Measurements from ENCODE around the gene CEP152. TPM values are rescaled to one million over a fixed set of nuclear protein-coding genes. Genes with fewer than 3 reads are reported as not detected.
A peak's percentile ranks its signal among the peaks of the same experiment; 100 is the strongest.

The CEP152 gene
- total RNA-seq, 4 donors from 2014 or later, result 2.5 to 4.9 (median 3.5) TPM

DNA sequence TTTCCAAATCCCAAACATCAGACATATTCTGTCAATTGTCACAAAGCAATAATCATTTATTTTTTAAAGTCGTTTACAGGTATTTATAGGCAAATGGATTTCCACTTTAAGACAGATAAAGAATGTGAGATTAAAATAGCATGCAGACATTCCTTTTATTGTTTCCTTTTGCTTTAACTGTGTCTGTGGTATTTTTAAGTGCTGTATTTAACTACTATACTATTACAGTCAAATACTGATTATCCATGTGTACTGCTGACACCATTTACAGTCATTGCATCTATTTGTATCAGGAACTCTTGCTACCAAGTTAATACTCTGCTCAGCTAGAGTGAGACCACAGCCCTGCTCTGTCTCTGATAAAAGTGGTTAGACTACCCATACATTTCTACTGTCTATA is 12.8 kb upstream of the CEP152 start:
- WGBS, 2 donors, result 49 to 69% methylated on average over 1 of the region's 1 CpG

DNA sequence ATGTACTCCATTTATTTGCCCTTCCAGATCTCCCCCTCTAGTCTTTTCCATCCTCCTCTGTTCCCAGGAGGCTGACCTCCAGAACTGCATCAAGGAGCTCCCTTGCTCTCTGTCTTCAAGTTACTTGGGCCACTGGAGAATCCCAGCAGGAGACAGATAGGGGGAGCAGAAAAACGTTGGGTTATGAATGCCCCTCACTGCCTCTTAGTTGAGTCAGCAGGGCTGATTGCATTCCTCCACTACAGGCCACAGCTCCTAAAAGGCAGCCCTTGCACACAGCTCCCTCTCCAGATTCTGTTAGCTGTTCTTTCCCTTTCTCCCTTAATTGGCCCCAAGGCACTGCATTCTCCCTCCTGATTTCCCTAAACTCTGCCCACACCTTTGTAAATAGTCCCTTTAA is 12.4 kb upstream of the CEP152 start:
- TF ChIP-seq, protein P1, sequence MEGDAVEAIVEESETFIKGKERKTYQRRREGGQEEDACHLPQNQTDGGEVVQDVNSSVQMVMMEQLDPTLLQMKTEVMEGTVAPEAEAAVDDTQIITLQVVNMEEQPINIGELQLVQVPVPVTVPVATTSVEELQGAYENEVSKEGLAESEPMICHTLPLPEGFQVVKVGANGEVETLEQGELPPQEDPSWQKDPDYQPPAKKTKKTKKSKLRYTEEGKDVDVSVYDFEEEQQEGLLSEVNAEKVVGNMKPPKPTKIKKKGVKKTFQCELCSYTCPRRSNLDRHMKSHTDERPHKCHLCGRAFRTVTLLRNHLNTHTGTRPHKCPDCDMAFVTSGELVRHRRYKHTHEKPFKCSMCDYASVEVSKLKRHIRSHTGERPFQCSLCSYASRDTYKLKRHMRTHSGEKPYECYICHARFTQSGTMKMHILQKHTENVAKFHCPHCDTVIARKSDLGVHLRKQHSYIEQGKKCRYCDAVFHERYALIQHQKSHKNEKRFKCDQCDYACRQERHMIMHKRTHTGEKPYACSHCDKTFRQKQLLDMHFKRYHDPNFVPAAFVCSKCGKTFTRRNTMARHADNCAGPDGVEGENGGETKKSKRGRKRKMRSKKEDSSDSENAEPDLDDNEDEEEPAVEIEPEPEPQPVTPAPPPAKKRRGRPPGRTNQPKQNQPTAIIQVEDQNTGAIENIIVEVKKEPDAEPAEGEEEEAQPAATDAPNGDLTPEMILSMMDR (IDR thresholded peaks at IDR 0.05), result no peak
- no peak for TF ChIP-seq POLR2A (IDR thresholded peaks at IDR 0.05)
- WGBS, 2 donors, result 11 to 18% methylated on average over 1 of the region's 1 CpG
- no peak overlapping the region for H3K4me3 ChIP-seq (ENCODE audit: low read depth, poor library complexity, severe bottlenecking)
- intact Hi-C loops (cut with DNase I; ENCODE audit: low total_unique reads), result no loop called here
- DNase-seq (ENCODE audit: low spot score in 2 of 2), result no peak

More for the DNA sequence above, 12.8 kb upstream of the CEP152 start:
- TF ChIP-seq, protein P1 (IDR thresholded peaks at IDR 0.05), result no peak
- TF ChIP-seq POLR2A (IDR thresholded peaks at IDR 0.05), result no peak
- no peak overlapping the region for H3K4me3 ChIP-seq (ENCODE audit: low read depth, poor library complexity, severe bottlenecking)
- intact Hi-C loops (cut with DNase I; ENCODE audit: low total_unique reads), result no loop called here
- no peak for DNase-seq (ENCODE audit: low spot score in 2 of 2)

DNA sequence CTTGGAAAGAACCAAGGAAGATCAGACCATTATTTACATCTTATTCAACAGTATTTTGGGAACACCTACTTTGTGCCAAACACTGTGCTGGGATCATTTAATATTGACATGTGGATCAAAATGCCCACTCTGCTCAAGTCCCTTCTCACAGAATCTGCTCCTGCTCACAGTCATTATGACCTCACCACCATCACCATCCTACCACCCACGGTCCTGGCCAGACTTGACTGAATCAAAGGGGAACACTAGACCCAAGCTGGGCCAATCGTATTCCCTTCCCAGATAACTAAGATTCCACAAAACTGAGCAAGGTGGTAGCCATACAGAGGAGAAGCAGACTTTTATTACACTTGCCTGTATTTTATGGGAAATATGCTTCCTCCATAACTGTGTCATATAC is 3.4 kb upstream of the CEP152 start:
- intact Hi-C loops (cut with DNase I; ENCODE audit: low total_unique reads), result no loop called here
- TF ChIP-seq, protein P1 (IDR thresholded peaks at IDR 0.05), result no peak
- no peak for TF ChIP-seq POLR2A (IDR thresholded peaks at IDR 0.05)
- WGBS, 2 donors, result 75 to 87% methylated on average over 2 of the region's 2 CpGs
- no peak overlapping the region for H3K4me3 ChIP-seq (ENCODE audit: low read depth, poor library complexity, severe bottlenecking)
- no peak for DNase-seq (ENCODE audit: low spot score in 2 of 2)

- 10 to 12% methylated on average over 25 of the region's 25 CpGs for WGBS, 2 donors
- intact Hi-C loops (cut with DNase I; ENCODE audit: low total_unique reads), result no loop called here
- TF ChIP-seq, protein P1 (IDR thresholded peaks at IDR 0.05), result no peak
- no peak for TF ChIP-seq POLR2A (IDR thresholded peaks at IDR 0.05)
- DNase-seq (ENCODE audit: low spot score in 2 of 2), result no peak
- peak overlapping the region; percentile 42 for H3K4me3 ChIP-seq (ENCODE audit: low read depth, poor library complexity, severe bottlenecking)
Measured at GRCh38 chr15:48811325-48811958, 573 bp upstream of the CEP152 start.

GRCh38 chr15:48806151-48806550 is 4.7 kb downstream of the CEP152 start:
- TF ChIP-seq POLR2A (IDR thresholded peaks at IDR 0.05), result no peak
- TF ChIP-seq, protein P1 (IDR thresholded peaks at IDR 0.05), result no peak
- WGBS, 2 donors, result 45 to 60% methylated on average over 2 of the region's 2 CpGs
- no peak overlapping the region for H3K4me3 ChIP-seq (ENCODE audit: low read depth, poor library complexity, severe bottlenecking)
- no peak for DNase-seq (ENCODE audit: low spot score in 2 of 2)
- intact Hi-C loops (cut with DNase I; ENCODE audit: low total_unique reads), result loop anchor here (10.0 kb wide), 1 partner anchor 451 kb away; no protein-coding TSS in a partner anchor

DNA sequence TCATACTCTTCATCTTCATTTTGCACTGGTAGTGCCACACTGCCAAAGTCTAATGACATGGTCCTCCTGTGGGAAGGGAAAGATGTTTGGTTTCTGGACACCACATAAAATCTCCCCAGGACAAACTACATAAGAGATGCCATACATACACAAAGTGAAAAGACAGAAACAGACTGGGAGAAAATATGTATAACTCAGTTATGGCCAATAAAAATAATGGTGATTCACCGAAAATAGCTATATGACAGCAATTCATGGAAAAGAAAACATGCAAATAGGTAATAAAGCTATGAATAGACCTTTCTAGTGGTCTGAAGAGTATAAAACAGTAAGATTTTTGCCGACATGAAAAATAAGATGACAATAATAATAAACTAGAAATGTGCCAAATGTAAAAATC is 5.3 kb downstream of the CEP152 start:
- no peak for DNase-seq (ENCODE audit: low spot score in 2 of 2)
- 43 to 44% methylated on average over 2 of the region's 2 CpGs for WGBS, 2 donors
- H3K4me3 ChIP-seq (ENCODE audit: low read depth, poor library complexity, severe bottlenecking), result no peak overlapping the region
- intact Hi-C loops (cut with DNase I; ENCODE audit: low total_unique reads), result loop anchor here (10.0 kb wide), 1 partner anchor 451 kb away; no protein-coding TSS in a partner anchor
- no peak for TF ChIP-seq POLR2A (IDR thresholded peaks at IDR 0.05)
- TF ChIP-seq, protein P1 (IDR thresholded peaks at IDR 0.05), result no peak

Data from lower leg skin (tissue), 4 donors.